HEK293 (cell line): ENCODE measurements around the gene KIAA0753.
A peak's percentile ranks its signal among the peaks of the same experiment; 100 is the strongest.

Experiments used
- CTCF ChIA-PET: fragments of 350-600 bp; formaldehyde crosslinking; extraction: SDS; loops from one replicate; lab custom pipeline; 2021; ENCODE audit warnings: antibody characterized with exemption; lab: Yijun Ruan, JAX
- POLR2A ChIA-PET: fragments of 300-600 bp; formaldehyde crosslinking; extraction: SDS; loops from one replicate; lab custom pipeline; 2020; ENCODE audit warnings: antibody characterized with exemption, inconsistent platforms; lab: Yijun Ruan, JAX
- H3K27ac ChIP-seq: fragments of 200-500 bp; sonication (Bioruptor generic); 2 replicates; pipeline ENCODE4 v1.5.1; 2014; ENCODE audit warnings: low read depth, low read length, control low read depth, inconsistent platforms; ENCODE audit errors: extremely low read depth
- H3K36me3 ChIP-seq, 2 experiments: fragments of 200-500 bp in 1 of 2; sonication (Bioruptor generic) in 1 of 2; 1 replicate in 1 of 2; 2 replicates in 1 of 2; pipeline ENCODE4 v1.5.1; 2014 to 2017; ENCODE audit warnings: inconsistent platforms in 2 of 2, low read length in 2 of 2; ENCODE audit not compliant: control insufficient read depth in 2 of 2, insufficient read depth in 1 of 2
- H3K4me1 ChIP-seq: fragments of 200-500 bp; sonication (Bioruptor generic); 2 replicates; pipeline ENCODE4 v1.5.1; 2014; ENCODE audit warnings: mild to moderate bottlenecking, low read length, inconsistent platforms; ENCODE audit not compliant: control insufficient read depth, insufficient read depth
- H3K4me3 ChIP-seq: 2 replicates; pipeline ENCODE4 v1.5.1; 2011; ENCODE audit warnings: low read depth, mild to moderate bottlenecking, control low read depth, low read length, moderate library complexity
- H3K9me3 ChIP-seq: fragments of 200-500 bp; sonication (Bioruptor generic); 2 replicates; pipeline ENCODE4 v1.5.1; 2014; ENCODE audit warnings: low read depth, low read length, inconsistent platforms; ENCODE audit not compliant: control insufficient read depth, insufficient read depth
- AEBP2 ChIP-seq: fragments of 450-650 bp; formaldehyde crosslinking; IDR thresholded peaks from 2 replicates; pipeline ENCODE4 v1.5.1; 2016; ENCODE audit warnings: missing biosample characterization, missing genetic modification characterization, borderline replicate concordance
- ATF2 ChIP-seq: fragments of 450-650 bp; formaldehyde crosslinking; IDR thresholded peaks from 2 replicates; pipeline ENCODE4 v1.5.1; 2016; ENCODE audit warnings: missing biosample characterization, missing genetic modification characterization, low read depth
- BCL6B ChIP-seq: fragments of 450-650 bp; formaldehyde crosslinking; IDR thresholded peaks from 2 replicates; pipeline ENCODE4 v1.5.1; 2017; ENCODE audit warnings: missing biosample characterization, missing genetic modification characterization
- GLIS1 ChIP-seq: fragments of 450-650 bp; formaldehyde crosslinking; IDR thresholded peaks from 2 replicates; pipeline ENCODE4 v1.5.1; 2016; ENCODE audit warnings: missing biosample characterization, missing genetic modification characterization
- MEIS1 ChIP-seq: sonication (generic); formaldehyde crosslinking; IDR thresholded peaks from 2 replicates; pipeline ENCODE4 v1.8.1; 2022; ENCODE audit warnings: missing genetic modification reagents, mild to moderate bottlenecking, borderline replicate concordance
- SCRT1 ChIP-seq: fragments of 450-650 bp; formaldehyde crosslinking; IDR thresholded peaks from 2 replicates; pipeline ENCODE4 v1.5.1; 2016; ENCODE audit warnings: missing biosample characterization, missing genetic modification characterization, borderline replicate concordance
- SCRT2 ChIP-seq: fragments of 450-650 bp; formaldehyde crosslinking; IDR thresholded peaks from 2 replicates; pipeline ENCODE4 v1.5.1; 2016; ENCODE audit warnings: missing biosample characterization, missing genetic modification characterization
- WT1 ChIP-seq: fragments of 450-650 bp; formaldehyde crosslinking; IDR thresholded peaks from 2 replicates; pipeline ENCODE4 v1.5.1; 2016; ENCODE audit warnings: missing biosample characterization, missing genetic modification characterization
- YY1 ChIP-seq: fragments of 450-650 bp; formaldehyde crosslinking; IDR thresholded peaks from 2 replicates; pipeline ENCODE4 v1.5.1; 2018; ENCODE audit warnings: missing biosample characterization, missing genetic modification characterization
- YY2 ChIP-seq: fragments of 450-650 bp; formaldehyde crosslinking; IDR thresholded peaks from 2 replicates; pipeline ENCODE4 v1.5.1; 2016; ENCODE audit warnings: missing biosample characterization, missing genetic modification characterization
- ZBTB26 ChIP-seq: fragments of 450-650 bp; formaldehyde crosslinking; optimal IDR thresholded peaks from 2 replicates; pipeline ENCODE3; 2016; ENCODE audit warnings: missing biosample characterization, mild to moderate bottlenecking, missing genetic modification characterization
- ZBTB48 ChIP-seq: fragments of 450-650 bp; formaldehyde crosslinking; IDR thresholded peaks from 2 replicates; pipeline ENCODE4 v1.5.1; 2016; ENCODE audit warnings: missing biosample characterization, missing genetic modification characterization
- ZNF169 ChIP-seq: fragments of 450-650 bp; formaldehyde crosslinking; IDR thresholded peaks from 2 replicates; pipeline ENCODE4 v1.5.1; 2016; ENCODE audit warnings: missing biosample characterization, missing genetic modification characterization
- ZNF221 ChIP-seq: fragments of 450-650 bp; formaldehyde crosslinking; IDR thresholded peaks from 2 replicates; pipeline ENCODE4 v1.5.1; 2017; ENCODE audit warnings: missing biosample characterization, missing genetic modification characterization, borderline replicate concordance
- ZNF341 ChIP-seq: fragments of 450-650 bp; formaldehyde crosslinking; IDR thresholded peaks from 2 replicates; pipeline ENCODE4; 2016; ENCODE audit warnings: low read depth, missing biosample characterization, missing genetic modification characterization
- ZNF416 ChIP-seq: fragments of 450-650 bp; formaldehyde crosslinking; IDR thresholded peaks from 2 replicates; pipeline ENCODE4 v1.5.1; 2016; ENCODE audit warnings: missing biosample characterization, missing genetic modification characterization
- ZNF514 ChIP-seq: fragments of 450-650 bp; formaldehyde crosslinking; IDR thresholded peaks from 2 replicates; pipeline ENCODE4 v1.5.1; 2016; ENCODE audit warnings: missing biosample characterization, missing genetic modification characterization
- ZNF707 ChIP-seq: fragments of 450-650 bp; formaldehyde crosslinking; IDR thresholded peaks from 2 replicates; pipeline ENCODE4 v1.5.1; 2016; ENCODE audit warnings: missing biosample characterization, missing genetic modification characterization
- ZNF785 ChIP-seq: fragments of 450-650 bp; formaldehyde crosslinking; IDR thresholded peaks from 2 replicates; pipeline ENCODE4 v1.5.1; 2016; ENCODE audit warnings: missing biosample characterization, missing genetic modification characterization

KIAA0753 gene

GRCh38 chr17:6591599-6592158 is 48.8 kb downstream of the KIAA0753 start:
- H3K4me1 ChIP-seq: no peaks in the 10 kb centered on the region
- H3K9me3 ChIP-seq: no peaks in the 10 kb centered on the region
- CTCF ChIA-PET: no interaction called here
- 0 out of 2 replicates have a peak, but pooled peaks have one; percentile 6 for TF ChIP-seq BCL6B (tag by site-specific recombination)
- TF ChIP-seq ZNF785 (tag by site-specific recombination): no peak
- peaks cover 80 to 99% of the 10 kb centered on the region in 2 experiments for H3K36me3 ChIP-seq
- no peak overlapping the region for H3K27ac ChIP-seq
- no peak overlapping the region for H3K4me3 ChIP-seq
- POLR2A ChIA-PET: no interaction called here

GRCh38 chr17:6589266-6589946 is 51.1 kb downstream of the KIAA0753 start:
- Histone ChIP-seq H3K4me3 (no peak overlapping the region), H3K4me1 (no peaks in the 10 kb centered on the region), H3K9me3 (peaks cover 6% of the 10 kb centered on the region), H3K36me3 (peaks cover 81 to 99% of the 10 kb centered on the region in 2 experiments), H3K27ac (no peak overlapping the region)
- TF ChIP-seq ZNF169 (tag by site-specific recombination) (no peak), SCRT1 (tag by site-specific recombination) (no peak), ZNF416 (tag by site-specific recombination) (no peak), GLIS1 (tag by site-specific recombination) (no peak), ZNF221 (tag by site-specific recombination) (no peak), YY2 (tag by site-specific recombination) (no peak), MEIS1 (CRISPR knock-in tag) (no peak), ATF2 (tag by site-specific recombination) (no peak), ZNF341 (tag by site-specific recombination) (no peak), ZBTB26 (no peak), YY1 (tag by site-specific recombination) (no peak), ZNF707 (no peak), SCRT2 (tag by site-specific recombination) (no peak), ZBTB48 (tag by site-specific recombination) (no peak), WT1 (no peak), AEBP2 (tag by site-specific recombination) (no peak), ZNF514 (tag by site-specific recombination) (no peak)
- CTCF ChIA-PET: no interaction called here
- POLR2A ChIA-PET: no interaction called here
